Stimulated activated CD8-positive, alpha-beta memory T cell treated with anti-CD3 and anti-CD28 coated beads, Interleukin-12 subunit alpha, Interleukin-12 subunit beta, amount 100 ng/mL, for 4 hours (primary cell): ENCODE results near the gene SLC4A7.
"Not testable (repeated sequence)": the region's sequence is repeated elsewhere in the genome, so short reads cannot be mapped to it uniquely, and the experiment has no call there.

Source experiments
- DNase-seq: peaks from one replicate; pipeline ENCODE4 v3.0.0-alpha.2; 2020; ENCODE audit warnings: low read depth

SLC4A7 gene

DNA sequence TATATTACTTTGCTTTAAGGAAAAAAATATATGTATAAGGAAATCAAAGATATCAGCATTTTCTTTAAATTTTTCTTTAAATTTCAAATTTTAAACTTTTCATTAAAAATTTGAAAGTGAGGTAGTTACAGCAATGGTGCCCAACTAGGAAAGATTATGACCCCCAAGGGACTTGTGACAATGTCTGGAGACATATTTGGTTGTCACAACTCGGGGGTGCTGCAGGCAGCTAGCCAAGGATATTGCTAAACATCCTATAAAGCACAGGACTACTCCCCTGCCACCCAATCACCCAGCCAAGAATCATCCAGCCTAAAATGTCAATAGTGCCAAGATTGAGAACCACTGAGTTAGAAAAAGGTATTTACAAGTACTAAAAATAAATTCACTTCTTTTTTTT lies 57.3 kb downstream of the SLC4A7 start:
- no peak for DNase-seq

DNA sequence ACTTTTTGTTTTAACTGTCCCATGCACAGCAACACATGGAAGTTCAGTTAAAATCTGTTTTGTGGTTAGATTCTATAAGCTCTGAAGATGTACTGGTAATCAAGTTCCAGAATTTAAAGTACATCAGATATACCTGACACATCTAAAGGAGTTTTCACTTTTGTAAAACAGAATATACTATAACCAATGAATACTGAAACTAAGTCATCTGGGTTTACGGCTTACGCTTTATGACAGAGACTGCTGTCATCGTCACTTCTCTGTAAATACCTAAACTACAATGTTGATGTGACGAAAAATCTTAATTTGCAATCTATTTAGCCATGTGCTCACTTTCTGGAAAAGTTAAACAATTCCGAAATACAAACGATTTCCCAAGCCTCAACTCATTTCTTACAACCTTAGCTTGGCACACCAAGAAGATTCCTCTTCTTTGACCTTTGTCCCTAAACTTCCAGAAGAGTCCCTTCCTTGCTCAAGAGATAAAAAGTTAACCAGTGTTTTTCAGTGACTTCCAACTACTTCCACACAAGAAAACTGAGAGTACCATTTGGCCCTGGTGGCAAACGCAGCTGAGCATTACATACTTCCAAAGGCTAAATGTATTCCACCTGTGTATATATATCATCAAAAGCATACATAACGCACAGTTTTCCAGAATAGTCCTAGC lies 58.2 kb downstream of the SLC4A7 start:
- no peak for DNase-seq

DNA sequence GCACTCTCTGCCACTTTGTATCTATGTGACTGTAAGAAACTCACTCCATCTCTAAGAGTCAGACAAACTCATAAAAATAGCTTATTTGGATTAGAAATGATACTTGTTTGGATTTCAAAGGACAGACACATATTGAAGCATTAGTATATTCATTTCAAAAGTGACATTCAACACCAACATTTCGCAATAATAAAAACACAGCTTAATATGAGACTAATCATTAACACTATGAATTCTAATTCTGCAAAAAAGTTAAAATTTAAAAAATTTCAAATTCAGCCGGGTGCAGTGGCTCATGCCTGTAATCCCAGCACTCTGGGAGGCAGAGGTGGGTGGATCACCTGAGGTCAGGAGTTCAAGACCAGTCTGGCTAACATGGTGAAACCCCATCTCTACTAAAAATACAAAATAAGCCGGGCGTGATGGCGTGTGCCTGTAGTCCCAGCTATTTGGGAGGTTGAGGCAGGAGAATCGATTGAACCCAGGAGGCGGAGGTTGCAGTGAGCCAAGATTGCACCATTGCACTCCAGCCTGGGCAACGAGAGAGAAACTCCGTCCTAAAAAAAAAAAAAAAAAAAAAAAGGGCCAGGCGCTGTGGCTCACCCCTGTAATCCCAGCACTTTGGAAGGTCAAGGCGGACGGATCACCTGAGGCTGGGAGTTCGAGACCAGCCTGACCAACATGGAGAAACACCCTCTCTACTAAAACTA lies 59.2 kb downstream of the SLC4A7 start:
- DNase-seq: not testable (repeated sequence)

DNA sequence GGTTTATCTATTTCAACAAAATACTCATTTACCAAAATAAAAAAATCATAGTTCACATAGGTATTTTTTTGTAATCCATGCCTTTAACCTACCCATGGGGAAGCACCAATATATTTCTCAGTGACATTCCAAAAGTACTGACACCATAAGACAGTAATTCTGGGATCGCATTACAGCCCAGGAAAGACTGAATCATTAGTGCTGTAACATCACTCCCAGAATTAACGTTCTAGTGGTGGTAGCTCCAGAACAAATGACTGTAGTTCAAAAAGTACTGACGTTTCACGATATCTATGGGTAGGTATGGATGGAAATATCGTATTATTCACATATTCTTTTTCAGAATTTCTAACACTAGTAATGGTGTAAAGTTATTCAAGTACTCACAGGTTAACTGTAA lies 60.7 kb downstream of the SLC4A7 start:
- DNase-seq: no peak

DNA sequence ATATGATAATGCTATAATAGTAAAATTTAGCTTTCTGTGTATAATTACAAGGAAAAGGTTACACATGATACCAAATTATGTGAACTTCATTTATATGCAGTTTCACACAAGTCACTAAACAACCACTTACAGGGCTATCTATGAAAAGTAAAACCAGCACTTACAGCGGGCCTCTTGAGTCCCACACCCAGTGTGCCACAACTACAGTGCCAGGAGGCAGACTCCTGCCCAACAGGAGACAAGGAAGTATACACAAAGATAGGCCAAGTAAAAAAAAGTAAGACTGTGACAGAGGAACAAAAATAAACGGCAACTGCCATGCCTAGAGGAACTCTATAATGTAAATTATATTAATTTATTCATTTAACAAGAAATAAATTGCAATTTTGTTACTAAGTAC lies 61.6 kb downstream of the SLC4A7 start:
- no peak for DNase-seq

DNA sequence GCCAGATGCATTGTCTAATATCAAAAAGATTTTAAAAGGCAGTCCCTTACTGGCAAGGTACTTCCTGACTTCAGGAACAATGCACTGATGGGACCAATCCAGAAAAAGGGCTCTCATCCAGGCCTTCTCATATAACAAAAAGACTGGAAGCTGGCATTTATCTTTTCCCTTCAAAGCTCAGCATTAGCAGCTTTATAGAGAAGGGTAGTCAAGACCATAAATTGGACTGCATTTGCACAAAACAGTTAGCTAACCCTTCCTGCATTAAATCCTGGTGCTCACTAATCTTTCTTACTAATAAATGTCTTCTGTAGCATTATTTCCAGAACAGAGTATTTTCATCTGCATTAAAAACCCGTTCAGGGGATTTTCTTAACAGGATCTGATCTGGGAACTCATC lies 69.0 kb downstream of the SLC4A7 start:
- no peak for DNase-seq

DNA sequence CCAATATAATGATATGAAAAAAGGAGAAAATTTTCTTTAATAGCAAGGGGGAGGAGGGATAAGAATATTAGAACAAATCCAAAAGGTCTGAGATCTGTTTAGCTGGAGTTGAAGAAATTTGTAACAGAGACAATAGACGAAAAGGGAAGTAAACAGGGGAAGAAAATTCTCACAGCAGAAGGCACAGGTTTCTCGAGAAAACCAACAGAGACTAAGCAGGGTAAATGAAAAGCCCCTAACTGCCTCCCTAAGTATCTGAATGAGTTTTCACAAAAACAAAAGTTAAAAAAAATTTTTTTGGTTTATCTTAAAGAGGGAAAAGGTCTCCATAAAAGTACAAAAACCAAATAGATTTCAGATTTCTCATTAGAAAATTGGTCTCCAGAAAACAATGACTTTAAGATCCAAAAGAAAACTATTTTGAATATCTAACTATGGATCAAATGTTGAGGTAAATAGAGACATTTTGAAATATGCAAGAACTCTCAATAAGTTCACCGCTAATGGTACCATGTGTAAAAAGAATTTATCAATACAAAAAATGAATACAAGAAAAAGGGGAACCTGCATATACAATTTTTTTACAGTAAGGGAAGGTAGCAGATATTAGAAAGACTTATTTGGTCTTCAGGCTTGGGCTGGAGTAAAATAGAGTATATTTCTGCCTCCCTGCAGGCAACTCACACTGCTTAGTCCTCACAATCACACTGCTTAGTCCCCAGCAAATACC lies 91.1 kb downstream of the SLC4A7 start:
- DNase-seq: no peak

- DNase-seq: not testable (repeated sequence)
These were observed 91.8 kb downstream of the SLC4A7 start for GRCh38 chr3:27392414-27392813.

DNA sequence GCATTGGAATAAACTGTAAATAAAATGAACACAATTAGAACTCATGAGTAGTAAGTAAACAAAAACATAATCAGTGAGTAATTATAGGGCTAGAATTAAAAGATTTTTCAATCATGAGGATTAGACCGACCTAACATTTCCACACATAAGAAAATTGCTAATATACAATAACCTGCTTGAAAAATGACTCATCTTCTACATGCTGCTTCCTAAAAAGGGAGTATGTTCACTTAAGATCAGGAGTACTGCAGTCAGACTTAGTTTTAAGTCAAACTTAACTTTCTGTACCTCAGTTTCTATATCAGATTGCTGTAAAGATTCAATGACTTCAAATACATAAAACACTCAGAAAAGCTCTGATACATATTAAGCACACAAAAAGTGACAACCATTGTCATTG lies 92.4 kb downstream of the SLC4A7 start:
- no peak for DNase-seq

- DNase-seq: no peak
These were observed 96.6 kb downstream of the SLC4A7 start for GRCh38 chr3:27387625-27388024.

DNA sequence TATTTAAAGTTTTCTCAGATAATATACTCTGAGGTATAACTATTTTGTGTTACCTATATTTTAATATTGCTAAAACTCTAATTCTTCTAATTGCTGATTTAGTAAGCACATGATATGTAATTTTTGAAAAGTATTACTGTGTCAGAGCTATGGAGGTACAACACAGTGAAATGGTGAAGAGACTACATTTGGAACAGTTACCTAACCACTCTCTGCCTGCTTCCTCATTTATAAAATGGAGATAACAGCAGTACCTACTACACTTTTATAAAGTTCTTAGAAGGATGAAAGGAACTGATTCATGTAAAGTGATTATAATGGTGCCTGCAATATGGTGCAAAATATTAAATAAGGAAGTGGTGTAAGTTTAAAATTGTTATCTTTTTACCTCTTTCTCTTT lies 98.7 kb downstream of the SLC4A7 start:
- DNase-seq: no peak

DNA sequence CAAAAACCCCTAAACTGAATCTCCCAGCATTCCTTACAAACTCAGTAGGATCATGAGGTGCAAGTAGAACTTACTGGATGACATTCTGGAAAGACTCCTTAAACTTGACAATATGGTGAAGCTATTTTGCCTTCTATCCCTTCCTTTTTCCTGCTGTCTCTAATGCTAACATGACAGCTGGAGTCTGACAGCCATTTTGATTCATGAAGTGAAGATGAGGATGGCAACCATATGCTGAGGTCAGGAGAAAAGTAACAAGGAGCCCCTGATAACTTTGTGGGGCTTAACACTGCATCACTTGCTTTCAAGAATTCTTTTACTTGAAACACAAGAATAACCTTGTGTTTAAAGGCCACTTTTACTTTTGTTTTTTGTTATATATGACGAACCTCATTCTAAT lies 100.0 kb downstream of the SLC4A7 start:
- no peak for DNase-seq

DNA sequence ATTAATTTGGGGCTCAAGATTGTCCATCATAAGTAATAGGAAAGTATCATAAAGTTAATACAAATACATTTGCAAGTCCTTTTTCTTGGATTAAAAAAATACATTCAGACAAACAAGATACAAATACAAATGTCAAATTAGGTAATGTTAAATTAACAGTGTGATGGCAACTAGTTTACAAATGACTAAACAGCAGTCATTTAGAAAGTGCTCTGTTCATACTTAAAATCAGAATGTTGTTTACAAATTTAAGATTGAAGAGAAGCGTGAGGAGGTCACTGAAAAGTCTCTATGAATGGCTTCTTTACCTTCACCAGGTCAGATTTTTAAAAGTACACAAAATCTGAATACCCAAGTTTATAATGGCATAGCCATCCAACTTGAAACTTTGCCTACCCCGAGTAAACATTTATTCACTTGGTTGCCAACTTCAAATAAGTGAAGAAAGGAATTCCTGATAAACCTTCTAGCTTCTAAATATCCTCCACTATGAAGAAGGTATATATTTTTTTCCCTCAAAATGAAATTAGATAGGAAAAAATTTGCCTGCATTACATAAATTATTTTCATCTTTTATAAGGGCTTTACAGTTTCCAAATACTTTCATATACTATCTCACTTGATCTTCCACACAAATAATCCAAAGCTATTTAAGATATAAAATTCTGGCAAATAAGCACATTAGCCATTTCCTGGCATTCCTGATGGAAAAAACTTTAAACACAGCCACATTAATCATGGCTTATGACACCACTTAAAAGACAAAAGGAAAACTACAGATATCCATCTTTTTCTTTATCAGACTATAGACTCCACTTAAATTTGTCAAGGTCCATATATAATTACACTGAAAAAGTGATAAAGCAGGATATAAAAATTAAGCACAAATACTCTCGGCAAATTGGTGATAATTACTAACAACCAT lies 103.5 kb downstream of the SLC4A7 start:
- DNase-seq: no peak

GRCh38 chr3:27378331-27378730 lies 105.9 kb downstream of the SLC4A7 start:
- no peak for DNase-seq

- DNase-seq: no peak
These were observed 107.9 kb downstream of the SLC4A7 start for GRCh38 chr3:27376109-27376772.

- peak; percentile 81 for DNase-seq
These were observed 115.2 kb downstream of the SLC4A7 start, which contains the start of gene NEK10 for GRCh38 chr3:27368831-27369607. TSS of gene NEK10 (minus strand) at chr3:27369383. CDS start at chr3:27352882, 16,501 bp downstream.

GRCh38 chr3:27366062-27366591 lies 118.1 kb downstream of the SLC4A7 start:
- DNase-seq: no peak

- no peak for DNase-seq
These were observed 123.8 kb downstream of the SLC4A7 start for GRCh38 chr3:27360113-27361078.

GRCh38 chr3:27358372-27358771 lies 125.8 kb downstream of the SLC4A7 start:
- DNase-seq: no peak
